Heart right ventricle (tissue), 16 donors: ENCODE data around the gene JAGN1. TPM values are rescaled to one million over a fixed set of nuclear protein-coding genes. Genes with fewer than 3 reads are reported as not detected.
A peak's percentile ranks its signal among the peaks of the same experiment; 100 is the strongest.
"Not testable (repeated sequence)": the region's sequence is repeated elsewhere in the genome, so short reads cannot be mapped to it uniquely, and the experiment has no call there.

Experiments used
- ATAC-seq, 8 donors: fragments of 200-7000 bp; cut with Tn5 transposase; one replicate each; pipeline ENCODE4 v1.9.1; 2020; ENCODE audit warnings: mild to moderate bottlenecking in 8 of 8, moderate library complexity in 8 of 8, moderate number of reproducible peaks in 1 of 8
- DNase-seq, 2 donors: peaks; one replicate each; pipeline ENCODE4 v3.0.0-alpha.2; 2020
- H3K27ac ChIP-seq, 10 donors: fragments of 200-600 bp; sonication (generic) in 2 of 10; one replicate each; pipeline versions ENCODE4 v1.5.0 to v1.8.0; 2020 to 2022; ENCODE audit warnings: mild to moderate bottlenecking in 3 of 10
- H3K27me3 ChIP-seq, 7 donors: fragments of 200-600 bp; one replicate each; pipeline ENCODE4 v1.8.0; 2021 to 2022; ENCODE audit warnings: mild to moderate bottlenecking in 2 of 7
- H3K36me3 ChIP-seq, 9 donors: fragments of 200-600 bp; sonication (generic) in 1 of 9; one replicate each; pipeline versions ENCODE4 v1.5.0 to v1.8.0; 2020 to 2022; ENCODE audit warnings: mild to moderate bottlenecking in 2 of 9
- H3K4me1 ChIP-seq, 9 donors: fragments of 200-600 bp; sonication (generic) in 1 of 9; one replicate each; pipeline versions ENCODE4 v1.5.0 to v1.8.0; 2020 to 2022; ENCODE audit warnings: mild to moderate bottlenecking in 4 of 9
- H3K4me3 ChIP-seq, 10 donors: fragments of 200-600 bp; sonication (generic) in 2 of 10; one replicate each; pipeline versions ENCODE4 v1.5.0 to v1.8.0; 2020 to 2022; ENCODE audit warnings: mild to moderate bottlenecking in 7 of 10, moderate library complexity in 2 of 10
- H3K9me3 ChIP-seq, 11 donors: fragments of 200-600 bp in 10 of 11; sonication (generic) in 2 of 11; one replicate each; pipeline versions ENCODE4 v1.5.0 to v1.8.0; 2013 to 2022; ENCODE audit warnings: mild to moderate bottlenecking in 2 of 11, control low read depth in 1 of 11, moderate library complexity in 1 of 11
- CTCF ChIP-seq, 9 donors: fragments of 200-600 bp; sonication (generic) in 2 of 9; IDR thresholded peaks; one replicate each; pipeline versions ENCODE4 v1.5.0 to v1.8.0; 2021 to 2022; ENCODE audit warnings: antibody characterized with exemption in 9 of 9, mild to moderate bottlenecking in 5 of 9, moderate library complexity in 1 of 9
- WGBS, 2 donors: extraction: QIAGEN DNeasy Blood & Tissue Kit; methylation state at CpG; one replicate each; pipeline ENCODE4 v1.1.7; 2013; ENCODE audit warnings: inconsistent platforms in 1 of 2; 5-methylcytosine and 5-hydroxymethylcytosine counted together
- intact Hi-C, 10 donors: fragments of 100-400 bp; cut with DNase I; formaldehyde crosslinking; loops; one replicate each; pipeline versions ENCODE4 v1.11.1 to v1.14.2; 2022
- polyA plus RNA-seq, 2 donors: library from polyadenylated mRNA; stranded (reverse); fragments of 200-250 nt; gene quantifications; one replicate each; pipeline ENCODE4 v1.2.3, GENCODE V29; 2013
- total RNA-seq, 10 donors: library from RNA; stranded (reverse); fragmentation: NEBNext Ultra II Directional in 3 of 10; extraction: Animal tissue kit (Norgen Biotek cat#: 25700) in 3 of 10; gene quantifications; one replicate each; pipeline versions ENCODE4 v1.2.1 to v1.2.4, GENCODE V29; 2021 to 2023
- donor health status: Arrhythmogenic right ventricular cardiomyopathy.
- donor health status: ischemic (EF 13 %, LVEDD 7.1; RV severe dilation, severe dysfunction).
- donor health status: healthy with polysubstance abuse.
- donor health status: DM: no; HTN: yes; CAD: no.
- donor health status: DM: no; HTN: no; CAD: no.
- donor health status: ischemic (EF 25% LVEDD 6.9; RV normal size, moderate dysfunction).
- donor health status: ischemic (EF 25% LVEDD 5.7; RV mildly dilated, moderate dysfunction).
- donor health status: healthy.
- donor health status: DM: yes; HTN: yes; CAD: no.
- donor health status: Ischemic cardiomyopathy.
- donor health status: ischemic (EF 35%, LVEDD 5.7; RV mildly dilated, moderate dysfunction).
- donor health status: nonischemic (EF 11% LVEDD 7.7; RV severe dilation, severe dysfunction).
- donor health status: DM: yes; HTN: yes; CAD: no.
- donor health status: PGD.
- donor health status: ischemic (EF 29% LVEDD 5.4; RV normal size, mild dysfunction).
- donor health status: nonischemic (EF 23%, LVEDD 6.1; RV moderate dilation, normal function).

Gene JAGN1
- total and polyA plus RNA-seq, 12 donors, result 13.8 to 69.3 (median 18.8) TPM

DNA sequence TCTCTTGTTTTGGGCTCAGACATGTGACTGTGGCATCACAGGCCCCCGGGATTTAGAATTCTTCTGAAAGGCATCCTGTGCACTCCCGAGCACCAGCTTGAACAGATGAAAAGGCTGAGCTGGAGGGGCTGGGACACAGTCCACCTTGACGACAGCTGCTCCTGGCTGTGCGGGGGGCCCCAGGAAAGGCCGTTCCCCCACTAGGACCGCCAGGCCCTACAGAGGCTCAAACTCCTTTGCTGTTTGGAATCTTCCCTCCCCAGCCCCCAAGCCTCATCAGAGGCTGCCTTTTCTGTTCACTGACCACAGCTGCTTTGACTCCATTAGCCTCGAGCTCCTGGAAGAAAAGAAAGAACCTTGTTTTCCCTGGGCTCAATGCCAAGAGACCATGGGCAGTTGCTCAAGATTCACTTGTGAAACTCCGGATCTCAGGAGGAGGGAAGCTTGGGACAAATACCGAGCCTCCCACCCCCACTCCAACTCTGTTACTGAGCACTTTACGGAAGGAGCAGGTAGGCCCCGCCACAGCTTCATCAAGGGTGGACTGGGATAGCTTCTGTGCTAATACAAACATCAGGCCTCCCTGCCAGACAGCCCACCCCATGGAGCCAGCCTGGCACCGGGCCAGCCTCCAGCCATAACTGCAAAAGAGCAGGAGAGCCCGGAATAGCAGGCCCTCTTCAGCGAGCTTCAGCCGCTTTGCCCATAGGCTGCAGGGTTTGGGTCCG, 26.0 kb upstream of the JAGN1 start:
- WGBS, 2 donors, result 48 to 53% methylated on average over 16 of the region's 16 CpGs
- no peak for TF ChIP-seq CTCF (IDR thresholded peaks at IDR 0.05)
- peak; percentile 42 to 51 for DNase-seq
- peak overlapping the region in 8 of 10 donors; percentile 16 to 60 (median 40) for H3K27ac ChIP-seq
- ATAC-seq, result peak in 7 of 8 donors; percentile 11 to 52 (median 36)
- H3K4me3 ChIP-seq, result no peak overlapping the region
- no peaks in the 10 kb centered on the region for H3K36me3 ChIP-seq
- intact Hi-C loops, result loop anchor here in 1 of 10 donors (5.0 kb wide), 1 partner anchor 53 kb away; the partner anchor contains the start of gene IL17RC
- H3K4me1 ChIP-seq, result peaks cover 3 to 29% (median 9%) of the 10 kb centered on the region in 9 donors
- no peaks in the 10 kb centered on the region for H3K9me3 ChIP-seq
- no peaks in the 10 kb centered on the region for H3K27me3 ChIP-seq

GRCh38 chr3:9865125-9865637, 25.2 kb upstream of the JAGN1 start:
- peaks cover 3 to 29% (median 9%) of the 10 kb centered on the region in 9 donors for H3K4me1 ChIP-seq
- ATAC-seq, H3K9me3 ChIP-seq, H3K36me3 ChIP-seq, H3K27me3 ChIP-seq, H3K4me3 ChIP-seq, intact Hi-C loops, DNase-seq: not testable (repeated sequence)
- 85 to 88% methylated on average over 10 of the region's 10 CpGs for WGBS, 2 donors
- peak overlapping the region in 3 of 10 donors; percentile 16 to 53 (median 33) for H3K27ac ChIP-seq

GRCh38 chr3:9866639-9867038, 23.8 kb upstream of the JAGN1 start:
- 79 to 80% methylated on average over 8 of the region's 8 CpGs for WGBS, 2 donors

DNA sequence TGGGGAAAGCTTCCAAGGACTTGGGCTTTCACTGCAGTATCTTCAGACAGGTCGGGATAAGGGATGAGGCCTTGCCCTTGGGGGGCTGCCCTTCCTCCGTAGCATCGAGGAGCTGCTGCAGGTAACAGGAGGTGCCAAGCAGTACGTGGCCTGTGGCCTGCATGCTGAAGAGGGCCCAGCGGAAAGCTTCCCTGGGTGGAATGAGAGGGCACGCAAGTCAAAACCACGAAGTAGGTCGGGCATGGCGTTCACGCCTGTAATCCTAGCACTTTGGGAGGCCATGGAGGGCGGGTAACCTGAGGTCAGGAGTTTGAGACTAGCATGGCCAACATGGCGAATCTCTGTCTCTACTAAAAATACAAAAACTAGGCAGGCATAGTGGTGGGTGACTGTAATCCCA, 23.3 kb upstream of the JAGN1 start:
- TF ChIP-seq CTCF (IDR thresholded peaks at IDR 0.05), result no peak
- intact Hi-C loops, result no loop called here
- no peak for ATAC-seq
- H3K27ac ChIP-seq, result no peak overlapping the region
- peaks cover 3 to 29% (median 9%) of the 10 kb centered on the region in 9 donors for H3K4me1 ChIP-seq
- DNase-seq, result no peak
- H3K27me3 ChIP-seq, result no peaks in the 10 kb centered on the region
- 91 to 92% methylated on average over 12 of the region's 12 CpGs for WGBS, 2 donors
- H3K36me3 ChIP-seq, result no peaks in the 10 kb centered on the region
- H3K4me3 ChIP-seq, result no peak overlapping the region
- no peaks in the 10 kb centered on the region for H3K9me3 ChIP-seq

More at GRCh38 chr3:9866639-9867038, 23.8 kb upstream of the JAGN1 start:
- intact Hi-C loops, result no loop called here
- no peak overlapping the region for H3K27ac ChIP-seq
- no peaks in the 10 kb centered on the region for H3K36me3 ChIP-seq
- peaks cover 3 to 29% (median 9%) of the 10 kb centered on the region in 9 donors for H3K4me1 ChIP-seq
- H3K4me3 ChIP-seq, result no peak overlapping the region
- H3K27me3 ChIP-seq, result no peaks in the 10 kb centered on the region
- no peak for DNase-seq
- no peaks in the 10 kb centered on the region for H3K9me3 ChIP-seq
- TF ChIP-seq CTCF (IDR thresholded peaks at IDR 0.05), result no peak
- peak in 2 of 8 donors; percentile 58 to 62 for ATAC-seq

DNA sequence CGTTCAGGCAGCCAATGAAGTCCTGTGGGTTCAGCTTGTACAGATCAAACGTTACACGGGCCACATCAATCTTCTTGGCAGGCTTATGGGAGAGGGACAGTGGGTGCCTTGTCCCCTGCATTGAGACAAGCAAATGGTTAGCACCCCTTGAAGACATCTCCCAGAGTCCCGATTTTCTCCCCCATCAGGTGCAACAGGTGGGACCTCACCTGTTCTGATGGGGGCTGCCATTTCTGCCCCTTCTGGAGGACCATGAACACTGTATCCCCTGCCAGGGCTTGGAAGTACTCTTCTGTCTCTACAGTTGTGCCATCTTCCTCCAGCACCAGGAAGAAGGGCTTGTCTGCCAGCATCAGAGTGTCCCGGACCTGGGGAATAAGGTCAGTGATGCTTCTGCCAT, 20.5 kb upstream of the JAGN1 start:
- Histone ChIP-seq H3K4me3 (no peak overlapping the region), H3K27me3 (no peaks in the 10 kb centered on the region), H3K27ac (no peak overlapping the region), H3K4me1 (peaks cover 0 to 4% (median 2%) of the 10 kb centered on the region in 9 donors), H3K9me3 (no peaks in the 10 kb centered on the region), H3K36me3 (no peaks in the 10 kb centered on the region)
- no peak for TF ChIP-seq CTCF (IDR thresholded peaks at IDR 0.05)
- no peak for DNase-seq
- intact Hi-C loops, result no loop called here
- ATAC-seq, result no peak
- 80 to 84% methylated on average over 5 of the region's 5 CpGs for WGBS, 2 donors
